Spleen (tissue), 11 donors: ENCODE data around the gene SAYSD1. TPM values are rescaled to one million over a fixed set of nuclear protein-coding genes. Genes with fewer than 3 reads are reported as not detected.
A peak's percentile ranks its signal among the peaks of the same experiment; 100 is the strongest.

Source experiments
- DNase-seq: peaks from one replicate; pipeline ENCODE4 v3.0.0-alpha.2; 2020
- H3K27ac ChIP-seq, 8 donors: fragments of 200-600 bp; sonication (generic) in 7 of 8; 1 replicate in 4 of 8; 2 replicates in 4 of 8; pipeline versions ENCODE4 v1.5.0 to v1.8.0; 2016 to 2021; ENCODE audit warnings: inconsistent platforms in 4 of 8, mild to moderate bottlenecking in 4 of 8, moderate library complexity in 1 of 8
- H3K27me3 ChIP-seq, 7 donors: fragments of 200-600 bp; sonication (generic) in 6 of 7; replicated peaks in 1 of 7; 1 replicate in 4 of 7; 2 replicates in 3 of 7; pipeline versions ENCODE4 v1.5.0 to v1.8.0; 2016 to 2021; ENCODE audit warnings: inconsistent platforms in 3 of 7, mild to moderate bottlenecking in 1 of 7
- H3K36me3 ChIP-seq, 6 donors: fragments of 200-600 bp; sonication (generic) in 5 of 6; 1 replicate in 4 of 6; 2 replicates in 2 of 6; pipeline versions ENCODE4 v1.5.0 to v1.8.0; 2016 to 2021; ENCODE audit warnings: inconsistent platforms in 2 of 6
- H3K4me1 ChIP-seq, 6 donors: fragments of 200-600 bp; sonication (generic) in 5 of 6; 1 replicate in 3 of 6; 2 replicates in 3 of 6; pipeline versions ENCODE4 v1.5.0 to v1.8.0; 2016 to 2021; ENCODE audit warnings: inconsistent platforms in 3 of 6
- H3K4me3 ChIP-seq, 8 donors: fragments of 200-600 bp; sonication (generic) in 7 of 8; 1 replicate in 4 of 8; 2 replicates in 4 of 8; pipeline versions ENCODE4 v1.5.0 to v1.8.0; 2016 to 2021; ENCODE audit warnings: inconsistent platforms in 4 of 8, mild to moderate bottlenecking in 4 of 8, moderate library complexity in 2 of 8
- H3K9me3 ChIP-seq, 8 donors: fragments of 200-600 bp; sonication (generic) in 7 of 8; 1 replicate in 4 of 8; 2 replicates in 4 of 8; pipeline versions ENCODE4 v1.5.0 to v1.8.0; 2016 to 2021; ENCODE audit warnings: inconsistent platforms in 4 of 8
- POLR2A ChIP-seq, 3 donors: fragments of 450-650 bp; IDR thresholded peaks; one replicate each; pipeline ENCODE4 v1.5.1; 2017; ENCODE audit warnings: antibody characterized with exemption in 3 of 3, mild to moderate bottlenecking in 1 of 3
- POLR2AphosphoS5 ChIP-seq, 3 donors: sonication (generic); formaldehyde crosslinking; IDR thresholded peaks; one replicate each; pipeline ENCODE4 v1.5.1; 2017; ENCODE audit warnings: antibody characterized with exemption in 3 of 3
- WGBS, 5 donors: extraction: QIAGEN DNeasy Blood & Tissue Kit in 3 of 5; methylation state at CpG; one replicate each; pipeline versions ENCODE4 v1.1.5 to v1.1.7; 2013 to 2018; 5-methylcytosine and 5-hydroxymethylcytosine counted together
- intact Hi-C: fragments of 100-400 bp; cut with DNase I; formaldehyde crosslinking; loops from one replicate; pipeline ENCODE4 v1.15.0; 2023; ENCODE audit warnings: low total_unique reads
- polyA plus RNA-seq, 3 donors: library from polyadenylated mRNA; stranded (reverse); fragments of 200-250 nt; gene quantifications; one replicate each; pipeline ENCODE4 v1.2.1, GENCODE V29; 2013
- total RNA-seq, 7 donors: library from RNA; depleted of rRNA in 3 of 7; stranded (reverse); fragments of >200 nt in 3 of 7; fragmentation: NEBNext Ultra II Directional in 4 of 7; extraction: Animal tissue kit (Norgen Biotek cat#: 25700) in 4 of 7; gene quantifications; one replicate each; pipeline versions ENCODE4 v1.1.0 to v1.2.1, GENCODE V29; 2016 to 2021
- TF ChIP-seq, protein P1 (sequence below), 11 experiments: fragments of 200-600 bp in 7 of 11; fragments of 450-650 bp in 4 of 11; sonication (generic) in 4 of 11; IDR thresholded peaks in 8 of 11; conservative IDR thresholded peaks in 3 of 11; 1 replicate in 7 of 11; 2 replicates in 4 of 11; pipeline versions ENCODE4 v1.4.0 to v1.8.0; 2016 to 2021; ENCODE audit warnings: antibody characterized with exemption in 11 of 11, inconsistent platforms in 4 of 11, mild to moderate bottlenecking in 1 of 11
- donor health status: healthy with polysubstance abuse.
- donor health status: DM: no; HTN: no; CAD: no; lungs with moderate emphysema.
- donor health status: DM: no; HTN: no; CAD: no.
- donor health status: Bipolar disorder and iron deficiency.
- donor health status: healthy.
- donor health status: DM: no; HTN: no; CAD: no.
- donor health status: DM: yes; HTN: yes; CAD: no.

Gene SAYSD1
- total and polyA plus RNA-seq, 10 donors: 8.1 to 14.2 (median 13.2) TPM

DNA sequence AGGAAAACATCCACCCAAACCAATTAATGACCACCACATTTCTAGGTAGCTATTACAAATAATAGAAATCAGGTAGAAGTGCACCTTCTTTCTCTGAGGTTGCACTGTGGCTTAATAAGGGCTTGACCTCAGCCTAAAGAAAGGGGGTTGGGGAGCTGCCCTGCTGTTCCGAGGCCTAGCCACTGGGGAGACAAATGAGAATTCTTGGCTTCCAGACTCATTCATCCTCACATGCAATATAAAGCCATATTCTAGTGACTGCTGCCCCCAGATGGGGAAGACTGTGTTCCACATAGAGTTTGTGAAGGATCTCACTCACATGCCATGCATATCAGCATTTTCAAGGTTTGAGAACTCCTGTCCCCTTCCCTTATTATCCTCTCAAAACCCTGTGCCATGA, 22.9 kb downstream of the SAYSD1 start:
- WGBS, 5 donors: 23 to 44% (median 42%) methylated on average over 1 of the region's 1 CpG
- peaks cover 0 to 61% (median 23%) of the 10 kb centered on the region in 7 donors for H3K27me3 ChIP-seq
- no peak for DNase-seq
- TF ChIP-seq POLR2AphosphoS5 (IDR thresholded peaks at IDR 0.05): no peak
- TF ChIP-seq, protein P1, sequence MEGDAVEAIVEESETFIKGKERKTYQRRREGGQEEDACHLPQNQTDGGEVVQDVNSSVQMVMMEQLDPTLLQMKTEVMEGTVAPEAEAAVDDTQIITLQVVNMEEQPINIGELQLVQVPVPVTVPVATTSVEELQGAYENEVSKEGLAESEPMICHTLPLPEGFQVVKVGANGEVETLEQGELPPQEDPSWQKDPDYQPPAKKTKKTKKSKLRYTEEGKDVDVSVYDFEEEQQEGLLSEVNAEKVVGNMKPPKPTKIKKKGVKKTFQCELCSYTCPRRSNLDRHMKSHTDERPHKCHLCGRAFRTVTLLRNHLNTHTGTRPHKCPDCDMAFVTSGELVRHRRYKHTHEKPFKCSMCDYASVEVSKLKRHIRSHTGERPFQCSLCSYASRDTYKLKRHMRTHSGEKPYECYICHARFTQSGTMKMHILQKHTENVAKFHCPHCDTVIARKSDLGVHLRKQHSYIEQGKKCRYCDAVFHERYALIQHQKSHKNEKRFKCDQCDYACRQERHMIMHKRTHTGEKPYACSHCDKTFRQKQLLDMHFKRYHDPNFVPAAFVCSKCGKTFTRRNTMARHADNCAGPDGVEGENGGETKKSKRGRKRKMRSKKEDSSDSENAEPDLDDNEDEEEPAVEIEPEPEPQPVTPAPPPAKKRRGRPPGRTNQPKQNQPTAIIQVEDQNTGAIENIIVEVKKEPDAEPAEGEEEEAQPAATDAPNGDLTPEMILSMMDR (IDR thresholded peaks at IDR 0.05 in 8 of 11, conservative IDR thresholded peaks at IDR 0.05 in 3 of 11): no peak
- no peak for TF ChIP-seq POLR2A (IDR thresholded peaks at IDR 0.05)
- H3K36me3 ChIP-seq: no peaks in the 10 kb centered on the region
- intact Hi-C loops: no loop called here
- no peaks in the 10 kb centered on the region for H3K9me3 ChIP-seq
- no peak overlapping the region for H3K27ac ChIP-seq
- H3K4me1 ChIP-seq: peaks cover 0 to 7% (median 0%) of the 10 kb centered on the region in 6 donors
- H3K4me3 ChIP-seq: no peak overlapping the region

DNA sequence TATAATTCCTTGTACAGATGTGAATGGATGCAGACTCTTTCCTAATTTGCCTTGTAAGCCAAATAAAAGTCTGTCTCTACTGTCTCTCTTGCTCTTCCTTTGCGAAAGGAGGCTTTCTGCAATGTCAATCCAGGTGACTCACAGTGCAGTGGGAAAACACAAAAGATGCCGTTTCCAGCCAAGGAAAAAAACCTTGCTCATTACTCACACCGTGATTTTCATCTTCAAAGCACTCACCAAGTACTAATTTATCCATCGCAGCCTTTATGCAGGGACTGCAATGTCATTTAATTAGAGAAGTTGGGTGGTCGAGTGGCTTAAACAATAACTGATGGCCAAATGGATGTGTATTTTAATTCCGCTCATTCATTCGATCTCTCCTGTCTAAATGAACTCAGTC, 23.8 kb downstream of the SAYSD1 start:
- H3K27me3 ChIP-seq: peaks cover 0 to 70% (median 26%) of the 10 kb centered on the region in 7 donors
- H3K36me3 ChIP-seq: no peaks in the 10 kb centered on the region
- no peaks in the 10 kb centered on the region for H3K9me3 ChIP-seq
- H3K4me3 ChIP-seq: no peak overlapping the region
- peaks cover 0 to 7% (median 0%) of the 10 kb centered on the region in 6 donors for H3K4me1 ChIP-seq
- intact Hi-C loops: no loop called here
- no peak overlapping the region for H3K27ac ChIP-seq
- WGBS, 5 donors: 76 to 85% (median 85%) methylated on average over 7 of the region's 7 CpGs
- no peak for DNase-seq
- TF ChIP-seq POLR2A (IDR thresholded peaks at IDR 0.05): no peak
- TF ChIP-seq POLR2AphosphoS5 (IDR thresholded peaks at IDR 0.05): no peak
- TF ChIP-seq, protein P1 (IDR thresholded peaks at IDR 0.05 in 8 of 11, conservative IDR thresholded peaks at IDR 0.05 in 3 of 11): no peak

DNA sequence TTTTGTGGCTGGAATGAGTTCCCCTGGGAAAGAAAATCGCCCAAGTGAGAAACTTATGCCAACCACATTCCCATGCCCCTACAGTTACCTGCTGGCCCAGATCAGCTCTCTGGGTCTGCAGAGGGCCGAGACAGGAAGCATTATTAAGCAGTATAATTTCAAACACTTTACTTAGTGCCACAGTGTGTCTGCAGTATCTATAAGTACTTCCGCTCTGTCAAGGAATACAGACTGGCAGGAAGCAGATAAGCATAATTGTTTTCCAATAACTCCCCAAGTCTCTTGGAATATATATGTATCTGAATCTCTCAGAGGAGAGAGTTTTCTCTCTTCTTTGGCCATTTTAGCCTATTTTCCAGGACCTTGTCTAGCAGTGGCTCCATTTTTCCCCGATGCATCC, 24.9 kb downstream of the SAYSD1 start:
- no peaks in the 10 kb centered on the region for H3K9me3 ChIP-seq
- peaks cover 0 to 7% (median 0%) of the 10 kb centered on the region in 6 donors for H3K4me1 ChIP-seq
- intact Hi-C loops: no loop called here
- no peak overlapping the region for H3K4me3 ChIP-seq
- no peak for DNase-seq
- no peaks in the 10 kb centered on the region for H3K36me3 ChIP-seq
- H3K27ac ChIP-seq: no peak overlapping the region
- WGBS, 5 donors: 15 to 27% (median 21%) methylated on average over 4 of the region's 4 CpGs
- TF ChIP-seq POLR2AphosphoS5 (IDR thresholded peaks at IDR 0.05) (no peak), POLR2A (IDR thresholded peaks at IDR 0.05) (no peak)
- TF ChIP-seq, protein P1 (IDR thresholded peaks at IDR 0.05 in 8 of 11, conservative IDR thresholded peaks at IDR 0.05 in 3 of 11): no peak
- peaks cover 0 to 82% (median 31%) of the 10 kb centered on the region in 7 donors for H3K27me3 ChIP-seq

DNA sequence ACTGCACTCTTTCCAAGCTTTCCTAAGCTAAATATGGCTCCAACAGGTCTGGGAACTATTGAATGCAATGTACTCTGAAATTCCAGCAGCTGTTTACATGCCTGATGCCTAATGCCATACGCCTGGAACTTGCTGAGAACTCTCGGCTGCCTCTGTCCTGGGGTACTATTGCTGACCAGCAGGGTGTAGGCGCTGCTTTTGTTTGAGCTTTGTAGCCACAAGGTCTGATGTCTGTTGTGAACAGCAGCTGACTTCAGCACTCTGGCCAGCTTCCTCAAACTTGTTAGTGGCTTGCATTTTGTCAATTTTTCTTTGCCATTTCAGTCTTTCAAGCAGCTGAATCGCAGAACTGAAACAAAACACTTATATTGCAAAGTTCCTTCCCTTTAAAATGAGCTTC, 26.7 kb downstream of the SAYSD1 start:
- WGBS, 5 donors: 6 to 11% (median 8%) methylated on average over 4 of the region's 4 CpGs
- no peak for DNase-seq
- intact Hi-C loops: no loop called here
- H3K4me3 ChIP-seq: no peak overlapping the region
- H3K27ac ChIP-seq: no peak overlapping the region
- peaks cover 0 to 99% (median 37%) of the 10 kb centered on the region in 7 donors for H3K27me3 ChIP-seq
- peaks cover 0 to 7% (median 0%) of the 10 kb centered on the region in 6 donors for H3K4me1 ChIP-seq
- no peak for TF ChIP-seq POLR2AphosphoS5 (IDR thresholded peaks at IDR 0.05)
- TF ChIP-seq, protein P1 (IDR thresholded peaks at IDR 0.05 in 8 of 11, conservative IDR thresholded peaks at IDR 0.05 in 3 of 11): peak in 3 of 11 experiments; percentile 19 to 32 (median 31)
- H3K9me3 ChIP-seq: no peaks in the 10 kb centered on the region
- H3K36me3 ChIP-seq: no peaks in the 10 kb centered on the region
